GM18517 (cell line): ENCODE results near the gene SLC8A3.

Experiments
- ATAC-seq: cut with Tn5 transposase; IDR thresholded peaks from one replicate; pipeline ENCODE4 v1.9.1; 2021; ENCODE audit warnings: mild to moderate bottlenecking, moderate library complexity; ENCODE audit not compliant: unreplicated experiment

SLC8A3 gene

DNA sequence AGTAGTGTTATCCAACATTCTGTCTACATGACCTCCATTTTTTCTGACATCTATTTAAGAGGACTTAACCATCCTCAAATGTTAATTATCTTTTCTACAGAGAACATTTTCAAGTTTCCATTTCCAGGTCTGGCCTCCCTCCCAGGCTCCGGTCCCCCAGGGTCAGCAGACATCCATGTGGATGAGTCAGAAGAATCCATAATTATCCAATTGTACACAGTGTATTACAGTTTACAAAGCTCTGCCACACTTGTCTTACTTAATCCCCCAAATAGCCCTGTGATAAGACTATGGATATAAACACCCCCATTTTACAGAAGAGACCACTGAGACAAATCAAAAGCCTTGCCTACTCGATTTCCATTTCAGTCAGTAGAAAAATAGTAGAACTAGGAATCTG is 65.0 kb downstream of the SLC8A3 start:
- ATAC-seq: no peak

DNA sequence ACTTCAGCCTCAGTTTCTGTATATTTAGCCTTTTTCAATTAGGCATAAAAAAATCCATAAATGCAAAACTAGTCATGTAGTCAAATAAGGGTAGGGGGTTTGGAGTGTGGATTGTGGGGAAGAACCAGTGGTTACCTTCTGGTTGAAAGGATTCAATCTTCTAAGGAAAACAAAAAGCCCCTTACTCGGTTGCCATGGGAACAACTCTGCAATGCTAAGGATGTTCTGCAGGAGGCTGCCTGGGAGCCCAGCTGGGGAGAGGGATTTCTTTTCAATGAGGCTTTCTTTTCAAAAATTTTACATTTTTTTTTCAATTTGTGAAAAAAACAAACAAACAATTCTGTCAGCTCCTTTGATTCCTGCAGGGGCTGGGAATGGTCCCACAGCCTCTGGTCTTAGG is 67.2 kb downstream of the SLC8A3 start:
- no peak for ATAC-seq

DNA sequence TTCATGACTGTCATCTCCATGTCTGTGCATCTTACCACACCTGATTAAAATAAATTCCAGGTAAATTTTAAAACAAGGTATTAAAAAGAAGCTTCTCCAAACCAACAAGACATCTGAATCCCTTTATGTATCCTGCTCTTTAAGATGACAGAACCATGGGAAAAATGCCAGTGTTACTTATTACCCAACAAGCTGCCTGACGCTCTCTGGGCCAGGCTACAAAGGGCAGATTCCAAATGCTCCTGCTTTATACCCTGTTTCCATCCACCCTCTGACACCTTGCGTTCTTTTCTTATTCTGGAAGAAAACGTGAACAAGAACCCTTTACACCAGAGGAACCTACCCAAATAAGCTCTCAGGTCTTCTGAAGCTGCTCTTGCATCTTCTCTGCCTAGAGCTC is 70.7 kb downstream of the SLC8A3 start:
- ATAC-seq: no peak

DNA sequence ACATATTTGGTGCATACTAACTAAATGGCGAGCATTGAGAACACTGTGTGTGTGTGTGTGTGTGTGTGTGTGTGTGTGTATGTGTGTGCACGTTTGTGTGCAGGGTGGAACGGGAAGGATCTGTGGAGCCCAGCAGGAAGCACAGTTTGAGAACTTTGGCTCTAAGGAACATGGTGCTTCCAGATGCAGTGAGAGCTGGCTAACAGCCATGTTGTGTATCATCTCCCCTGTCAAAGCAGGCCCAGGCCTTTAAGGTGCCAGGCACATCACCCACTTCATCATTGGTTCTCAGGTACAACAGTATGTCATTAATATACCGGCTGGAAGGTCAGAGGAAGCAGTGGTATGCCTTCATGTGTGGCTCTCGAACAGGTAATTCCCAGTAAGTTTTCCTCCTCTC is 72.5 kb downstream of the SLC8A3 start:
- no peak for ATAC-seq

DNA sequence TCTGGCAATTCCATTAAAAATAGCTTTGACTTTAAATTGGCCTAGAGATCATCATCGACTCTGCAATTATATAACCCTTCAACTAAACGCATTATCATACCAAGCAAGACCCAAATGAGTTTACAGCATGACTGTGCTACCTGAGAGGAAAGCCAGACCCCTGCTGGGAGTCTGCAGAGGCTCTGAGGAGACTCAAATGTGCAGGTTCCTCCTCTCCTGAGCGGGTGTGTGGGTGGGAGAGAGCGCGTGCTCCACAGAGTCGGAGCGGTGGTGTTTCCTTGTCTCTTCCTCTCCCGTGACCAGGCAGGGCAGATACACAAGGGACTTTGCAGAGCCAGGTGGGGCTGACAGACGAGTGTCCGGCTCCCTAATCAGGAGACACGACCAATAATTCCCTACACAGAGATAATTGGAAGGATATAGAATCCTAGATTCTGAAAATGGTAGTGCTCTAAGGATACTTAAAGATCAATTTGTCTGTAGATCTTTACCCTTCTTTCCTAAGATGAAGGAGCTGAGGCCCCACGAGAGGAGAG is 74.1 kb downstream of the SLC8A3 start:
- ATAC-seq: no peak

DNA sequence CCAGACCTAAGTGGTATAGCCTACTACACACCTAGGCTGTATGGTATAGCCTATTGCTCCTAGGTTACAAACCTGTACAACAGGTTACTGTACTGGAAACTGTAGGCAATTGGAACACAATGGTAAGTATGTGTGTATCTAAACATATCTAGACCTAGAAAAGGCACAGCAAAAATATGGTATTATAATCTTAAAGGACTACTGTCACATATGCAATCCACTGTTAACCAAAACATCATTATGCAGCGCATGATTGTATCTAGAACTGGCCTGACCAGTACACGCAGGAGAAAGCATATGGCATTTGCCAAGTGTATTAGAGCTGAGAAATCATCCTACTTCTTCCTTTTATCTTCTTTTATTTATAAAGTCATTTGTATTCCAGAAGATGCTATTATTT is 75.5 kb downstream of the SLC8A3 start:
- ATAC-seq: no peak

DNA sequence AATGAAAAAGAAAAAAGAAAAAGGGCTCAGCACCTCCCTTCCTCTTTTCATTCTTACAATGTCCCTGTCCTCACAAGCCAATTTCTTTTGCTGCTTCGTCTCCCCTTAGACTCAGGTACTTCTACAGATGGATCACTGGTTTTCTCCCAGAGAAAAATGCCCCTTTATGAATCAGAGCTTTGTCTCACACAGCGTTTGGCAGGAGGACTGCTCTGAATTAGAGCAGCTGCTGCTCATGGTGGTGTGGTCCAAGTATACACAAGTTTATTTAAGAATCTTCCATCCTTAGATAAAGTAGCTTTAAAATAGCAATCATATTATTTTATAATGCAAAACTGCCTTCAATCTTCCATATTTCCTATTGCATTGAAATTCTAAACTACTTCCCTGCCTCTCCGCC is 80.3 kb downstream of the SLC8A3 start:
- ATAC-seq: no peak

DNA sequence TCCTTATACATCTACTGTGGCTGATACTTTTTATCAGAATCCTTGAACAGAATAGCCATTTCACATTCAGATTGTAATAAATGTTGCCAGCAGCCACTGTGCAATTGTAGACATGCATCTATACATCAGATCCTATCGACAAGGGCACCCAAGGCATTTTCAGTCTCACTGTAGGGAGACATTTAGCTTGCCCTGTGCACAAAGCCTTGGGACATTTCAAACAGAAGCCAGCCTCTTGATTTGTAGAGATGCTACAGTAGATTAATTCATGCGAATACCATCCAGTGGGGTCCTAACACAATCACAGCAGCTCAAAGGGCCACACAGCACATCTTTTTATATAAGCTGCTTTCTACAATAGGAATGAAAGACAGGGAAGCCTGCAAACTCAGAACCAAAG is 81.4 kb downstream of the SLC8A3 start:
- no peak for ATAC-seq

DNA sequence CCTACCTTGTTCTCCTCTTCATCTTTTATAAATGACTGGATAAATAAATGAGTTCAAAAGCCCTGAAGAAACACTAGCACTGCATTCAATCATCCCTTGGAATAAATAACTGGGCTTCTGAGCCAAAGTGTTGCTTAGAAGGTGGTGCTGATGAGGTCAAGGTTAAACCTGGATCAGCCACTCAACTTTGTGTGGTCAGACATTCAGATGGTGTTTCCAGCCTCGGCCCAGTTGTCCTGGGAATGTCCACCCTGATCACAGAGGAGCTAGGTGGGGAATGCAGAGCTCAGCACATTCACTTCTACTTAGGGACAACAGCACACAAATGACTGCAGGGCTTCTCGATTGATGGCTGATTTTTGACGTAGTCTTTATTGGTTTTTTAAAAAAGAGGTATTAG is 88.7 kb downstream of the SLC8A3 start:
- no peak for ATAC-seq

DNA sequence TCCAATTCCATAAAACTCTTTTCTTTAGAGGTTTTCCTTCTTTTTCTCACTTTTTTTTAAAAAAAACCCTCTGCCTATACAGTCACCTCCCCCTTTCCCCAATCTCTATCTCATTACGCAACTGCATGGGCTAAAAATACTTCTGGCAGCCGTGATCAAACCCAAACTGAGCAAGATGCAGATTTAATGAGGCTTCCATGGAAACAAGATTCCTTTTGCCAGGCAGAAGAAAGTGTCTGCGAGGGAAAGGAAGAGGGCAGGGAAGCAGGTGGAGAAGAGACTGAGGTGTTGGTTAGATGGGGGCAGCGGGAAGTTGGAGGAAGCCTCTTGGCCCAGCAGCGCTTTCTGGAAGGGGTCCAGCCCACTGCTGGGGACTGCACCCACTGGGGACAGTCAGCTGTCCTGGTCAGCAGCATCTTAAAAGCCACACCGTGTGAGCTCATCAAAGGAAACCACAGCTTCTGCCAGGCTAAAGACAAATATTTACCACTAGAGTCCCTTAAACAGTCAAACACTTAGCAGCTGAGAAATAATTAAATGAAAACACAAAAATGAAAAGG is 90.4 kb downstream of the SLC8A3 start:
- no peak for ATAC-seq

DNA sequence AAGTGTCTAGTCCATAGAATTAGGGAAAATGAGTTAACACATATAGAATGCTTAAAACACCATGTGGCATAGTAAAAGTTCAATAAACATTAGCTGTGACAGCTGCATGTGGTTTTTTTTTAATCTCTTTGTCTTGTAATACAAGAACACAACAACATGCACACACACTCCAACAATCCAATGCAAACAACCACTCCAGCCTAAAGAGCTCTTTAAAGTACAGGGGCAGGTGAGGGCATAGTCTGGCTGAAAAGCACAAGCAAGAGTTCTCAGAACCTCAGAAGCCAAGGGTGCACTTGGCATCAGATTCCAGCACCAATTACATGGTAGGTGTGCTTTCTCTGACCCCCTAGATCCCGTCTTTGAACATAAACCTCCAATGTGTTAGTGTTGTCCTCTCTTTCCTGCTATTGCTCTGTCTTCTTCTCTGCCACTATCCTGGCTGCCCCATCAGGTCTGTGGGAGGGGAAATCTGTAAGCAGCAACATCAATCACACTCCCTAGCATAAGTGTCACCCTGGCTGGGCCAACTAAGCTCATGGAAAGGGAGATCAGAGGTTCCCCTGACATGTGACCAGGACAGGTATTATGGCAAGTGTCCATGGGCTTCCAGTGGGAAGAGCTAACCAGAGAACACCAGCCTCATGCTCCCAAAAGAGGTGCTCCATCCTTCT is 91.0 kb downstream of the SLC8A3 start:
- no peak for ATAC-seq

DNA sequence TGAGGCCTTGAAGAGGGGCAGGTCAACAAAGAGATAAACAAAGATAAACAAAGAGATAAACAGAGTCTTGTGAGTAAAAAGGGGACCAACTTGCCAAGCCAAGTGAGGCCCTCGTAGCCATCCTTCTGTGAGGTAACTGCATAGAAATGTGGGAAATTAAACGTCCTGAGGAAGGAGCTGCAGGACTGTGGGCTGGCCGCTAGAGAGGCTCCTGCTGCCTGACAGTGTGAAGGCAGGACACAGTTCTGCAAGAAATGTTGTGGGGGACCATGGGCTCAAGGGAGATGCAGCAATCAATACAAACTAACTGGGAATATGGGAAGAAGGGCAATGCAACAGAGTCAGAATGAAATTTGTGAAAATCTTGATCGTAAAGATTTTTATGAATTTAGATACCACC is 91.9 kb downstream of the SLC8A3 start:
- ATAC-seq: no peak

DNA sequence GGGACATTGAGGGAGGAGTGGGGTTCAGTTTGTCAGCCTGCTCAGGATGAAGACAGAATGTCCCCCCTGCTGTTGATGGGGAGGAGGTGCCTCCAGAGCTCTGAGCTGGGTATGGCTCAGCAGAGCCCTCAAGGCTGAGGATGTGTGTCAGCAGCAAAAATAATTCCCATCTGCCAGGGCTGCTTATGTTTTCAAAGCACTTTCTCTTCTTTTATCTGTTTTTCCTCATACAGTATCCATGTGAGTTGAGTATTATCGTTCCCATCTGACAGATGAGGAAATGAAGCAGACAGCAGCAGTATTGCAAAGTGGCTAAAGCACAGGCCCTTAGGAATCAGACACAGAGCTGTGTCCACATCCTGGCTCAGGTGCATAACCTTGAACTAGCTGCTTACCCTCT is 94.1 kb downstream of the SLC8A3 start:
- no peak for ATAC-seq

DNA sequence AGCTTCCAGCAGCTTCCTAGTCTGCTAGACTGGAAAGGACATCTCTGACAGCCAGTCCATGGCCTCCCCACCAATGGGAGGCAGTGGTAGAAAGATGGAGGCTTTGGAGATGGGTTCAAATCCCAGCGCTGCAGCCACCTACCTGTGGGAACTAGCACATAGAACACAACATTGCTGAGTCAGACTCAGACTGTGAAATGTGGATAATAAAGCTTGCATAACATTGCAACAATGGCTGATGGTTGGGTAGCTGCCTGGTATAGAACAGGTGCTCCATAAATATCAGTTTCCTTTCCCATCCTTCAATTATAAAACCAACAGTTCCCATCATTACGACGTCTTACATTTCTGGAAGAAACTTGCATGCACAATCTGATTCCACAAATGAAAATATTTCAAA is 94.6 kb downstream of the SLC8A3 start:
- ATAC-seq: no peak

DNA sequence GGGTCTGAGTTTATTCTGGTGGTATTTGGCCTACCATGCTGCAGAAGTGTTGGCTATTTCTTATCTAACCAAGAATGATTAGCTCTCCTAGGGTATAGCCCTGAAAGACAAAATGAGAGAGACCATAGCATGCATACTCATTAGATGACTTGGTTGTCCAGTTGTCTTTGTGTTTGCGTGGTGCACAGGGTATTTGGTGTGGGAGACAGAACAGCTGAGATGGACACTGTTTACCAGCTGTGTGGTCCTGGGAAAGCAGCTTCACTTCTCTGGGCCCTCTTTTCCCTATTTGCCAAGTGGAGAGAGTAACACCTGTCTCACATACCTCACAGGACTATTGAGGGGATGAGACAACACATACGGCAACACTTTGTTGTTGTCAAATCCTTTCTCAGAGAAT is 95.6 kb downstream of the SLC8A3 start:
- no peak for ATAC-seq

DNA sequence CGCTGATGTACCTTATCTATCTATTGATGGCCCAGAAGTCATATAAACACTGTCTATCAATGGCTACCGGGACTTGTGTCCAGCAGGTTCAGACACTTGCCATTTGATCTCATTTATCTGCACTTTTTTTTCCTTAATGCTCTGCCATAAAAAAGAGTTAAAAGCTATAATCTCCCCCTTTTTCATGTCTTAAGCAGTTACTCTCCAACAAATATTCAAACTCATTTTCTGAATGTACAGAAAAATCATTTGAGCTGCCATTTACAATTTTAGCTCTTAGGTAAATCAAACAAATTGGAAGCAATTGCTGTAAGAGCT is 101.4 kb downstream of the SLC8A3 start:
- no peak for ATAC-seq

DNA sequence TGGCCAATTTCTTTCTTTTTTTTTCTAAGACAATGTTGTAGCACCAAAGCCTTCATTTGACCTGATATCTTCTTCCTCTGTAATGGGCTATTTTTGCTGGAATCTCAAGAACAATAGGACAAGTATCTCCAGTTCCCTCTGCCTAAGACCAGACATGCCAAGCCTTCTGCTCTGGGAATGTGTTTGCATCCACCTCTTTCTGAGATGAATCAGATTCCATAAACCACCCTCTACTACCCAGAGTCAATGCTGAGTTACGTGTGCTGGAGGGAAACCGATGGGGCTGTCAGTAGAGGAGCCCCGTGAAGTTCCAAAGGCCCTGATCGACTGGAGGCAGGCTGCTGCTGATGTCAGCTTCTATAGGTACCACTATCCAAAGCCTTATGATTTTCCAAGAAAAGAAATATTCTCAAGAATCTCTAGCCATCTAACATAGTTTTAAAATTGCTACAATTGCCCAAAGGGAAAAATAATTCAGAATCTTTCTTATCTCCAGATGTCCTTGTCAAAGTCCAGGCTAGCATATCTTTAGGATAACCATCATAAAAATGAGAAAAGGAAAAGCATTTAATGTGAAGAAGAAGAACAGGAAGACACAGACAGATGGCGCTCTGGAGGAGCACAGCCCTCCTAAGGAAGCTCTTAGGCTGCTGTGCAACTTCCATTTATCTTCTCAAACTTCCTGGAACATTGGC is 101.9 kb downstream of the SLC8A3 start:
- ATAC-seq: no peak

DNA sequence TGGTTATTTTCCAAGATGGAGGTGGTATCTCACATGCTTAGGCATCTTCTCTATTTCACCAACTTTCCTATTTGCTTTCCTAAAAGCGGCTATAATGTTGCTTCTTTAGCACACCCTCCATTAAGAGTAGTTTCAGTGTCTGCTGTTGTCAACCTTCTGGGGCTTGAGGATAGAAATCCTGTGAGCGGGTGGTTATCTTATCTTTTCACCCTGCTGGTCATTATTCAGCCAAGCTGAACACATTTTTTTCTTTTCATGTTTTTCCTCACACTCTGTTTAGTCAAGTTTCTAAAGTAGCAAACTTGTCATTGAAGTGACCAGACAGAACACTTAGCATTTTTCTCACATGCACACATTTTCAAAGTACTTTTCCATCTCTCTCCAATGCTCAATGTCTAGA is 104.5 kb downstream of the SLC8A3 start:
- ATAC-seq: no peak

DNA sequence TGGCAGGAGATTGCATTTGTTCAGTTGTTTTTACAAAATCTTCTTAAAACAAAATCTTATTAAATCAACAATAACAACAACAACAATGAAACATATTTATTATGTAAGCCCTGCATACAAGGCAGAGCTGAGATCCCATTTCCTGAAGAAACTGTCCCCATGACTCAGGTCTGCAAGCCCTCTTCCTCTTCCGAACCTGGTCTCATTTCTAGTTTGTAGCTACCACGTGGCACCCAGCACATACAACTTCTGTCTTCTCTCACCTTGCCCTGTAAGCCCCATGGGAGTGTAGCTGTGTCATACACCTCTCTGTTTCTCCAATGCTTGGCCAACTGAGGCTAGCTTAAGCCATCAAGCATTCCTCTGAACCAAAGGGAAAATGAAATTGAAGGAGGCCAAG is 106.4 kb downstream of the SLC8A3 start:
- ATAC-seq: no peak

DNA sequence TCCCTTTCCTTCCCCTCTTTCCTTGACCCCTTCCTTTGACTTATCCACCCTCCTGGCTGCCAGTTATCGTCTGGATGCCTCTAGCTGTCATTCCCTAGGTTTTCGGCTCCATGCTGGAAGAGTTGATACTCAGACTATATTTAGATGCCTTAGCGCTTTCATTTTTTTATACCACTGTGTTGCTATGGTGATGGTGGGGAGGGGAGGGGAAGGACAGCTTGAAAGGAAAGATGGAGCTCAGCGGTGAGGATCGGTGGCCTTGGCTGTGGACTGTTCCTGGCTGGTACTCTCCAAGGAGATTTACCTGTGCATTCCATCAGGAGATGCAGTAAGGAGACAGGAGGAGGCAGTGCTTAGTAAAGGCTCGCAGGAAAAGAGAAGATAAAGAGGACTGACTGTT is 108.7 kb downstream of the SLC8A3 start:
- no peak for ATAC-seq

DNA sequence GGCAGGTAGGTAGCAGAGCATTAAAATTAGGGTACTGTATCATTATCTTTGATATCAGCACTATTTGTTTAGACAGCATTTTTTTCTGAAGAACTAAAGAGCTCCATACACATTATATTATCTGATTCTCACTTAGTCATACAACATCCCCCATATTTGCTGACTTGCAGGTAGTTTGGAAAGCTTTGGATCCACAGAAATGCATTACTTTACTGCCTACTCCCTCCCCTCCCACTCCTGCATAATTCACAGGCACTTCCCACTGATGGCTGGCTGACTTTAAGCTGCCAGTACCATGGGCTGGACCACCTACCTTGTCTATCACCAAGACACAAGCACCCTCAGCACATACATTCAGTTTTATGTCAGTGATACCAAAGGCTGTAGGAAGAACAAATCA is 110.4 kb downstream of the SLC8A3 start:
- no peak for ATAC-seq

DNA sequence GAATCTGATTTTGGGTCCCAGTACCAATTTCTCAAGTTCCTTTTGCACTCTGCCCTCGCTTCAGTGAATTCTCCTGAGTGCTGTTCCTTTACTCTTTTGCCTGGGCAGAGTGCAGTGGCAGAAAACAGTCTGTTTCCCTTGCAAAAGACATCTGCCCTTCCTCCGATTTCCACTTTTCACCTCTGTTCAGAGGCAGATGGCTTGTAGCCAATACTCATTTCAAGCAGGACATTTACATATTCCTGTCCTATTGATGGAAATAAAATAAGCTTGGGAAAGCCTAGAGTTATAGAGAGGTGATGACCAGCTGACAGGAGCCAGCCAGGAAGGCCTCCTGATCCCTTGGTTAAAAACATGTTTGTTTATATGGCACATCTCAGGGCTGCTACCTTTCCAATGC is 111.0 kb downstream of the SLC8A3 start:
- ATAC-seq: no peak

DNA sequence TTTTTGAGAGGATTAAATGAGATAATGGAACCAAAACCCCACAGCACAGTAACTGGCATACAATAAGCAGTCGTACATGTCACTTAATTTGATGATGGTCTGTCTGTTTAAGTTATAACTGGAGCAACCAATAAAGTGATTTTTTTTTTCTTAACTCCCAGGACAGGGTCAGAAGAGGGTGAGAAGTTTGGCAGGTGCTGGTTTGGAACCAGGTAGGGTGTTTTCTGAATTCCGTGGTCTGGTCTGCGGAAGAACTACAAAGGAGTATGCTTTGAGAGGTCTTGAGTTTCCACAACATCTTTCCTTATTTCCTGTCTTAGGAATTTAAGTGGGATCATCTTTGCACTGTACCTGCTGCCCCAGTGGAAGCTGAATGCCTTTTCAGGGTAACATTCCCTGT is 111.7 kb downstream of the SLC8A3 start:
- ATAC-seq: no peak
